H1 (cell line): Measurements from ENCODE around the gene GLB1L2. TPM values are rescaled to one million over a fixed set of nuclear protein-coding genes. Genes with fewer than 3 reads are reported as not detected.
A peak's percentile ranks its signal among the peaks of the same experiment; 100 is the strongest.

Experiments used
- CTCF ChIA-PET: fragments of 300-600 bp; sonication (Branson Sonifier 250); formaldehyde crosslinking; loops from one replicate; lab custom pipeline; 2021; ENCODE audit not compliant: partially characterized antibody; lab: Charles Lee
- POLR2A ChIA-PET: fragments of 300-600 bp; sonication (Branson Sonifier 250); formaldehyde crosslinking; loops from one replicate; lab custom pipeline; 2021; ENCODE audit warnings: inconsistent platforms; ENCODE audit not compliant: partially characterized antibody; lab: Charles Lee
- DNase-seq, 2 experiments: peaks; one replicate each; pipeline versions ENCODE4 v3.0.0 to v3.0.0-alpha.2; 2010 to 2022; ENCODE audit warnings: low spot score in 2 of 2, low read depth in 1 of 2, mixed read lengths in 1 of 2
- FAIRE-seq: peaks from 2 replicates; lab custom pipeline; 2011; peaks lifted over from hg19 to GRCh38; lab: Jason Lieb, UNC
- H2AFZ ChIP-seq: 2 replicates; pipeline ENCODE4 v1.8.1; 2012; ENCODE audit warnings: low read length, inconsistent platforms
- H2AK5ac ChIP-seq: 2 replicates; pipeline ENCODE4 v1.6.1; 2013; ENCODE audit warnings: low read depth, low read length
- H2BK120ac ChIP-seq: replicated peaks from 2 replicates; pipeline ENCODE3; 2013; ENCODE audit warnings: low read depth, low read length, inconsistent platforms
- H2BK12ac ChIP-seq: 2 replicates; pipeline ENCODE4 v1.6.1; 2013; ENCODE audit warnings: low read depth, low read length
- H2BK15ac ChIP-seq: 2 replicates; pipeline ENCODE4 v1.6.1; 2013; ENCODE audit warnings: low read length
- H2BK20ac ChIP-seq: 2 replicates; pipeline ENCODE4 v1.6.1; 2013; ENCODE audit warnings: low read length
- H2BK5ac ChIP-seq: 2 replicates; pipeline ENCODE4 v1.6.1; 2013; ENCODE audit warnings: low read depth, low read length
- H3K14ac ChIP-seq: 2 replicates; pipeline ENCODE4 v1.6.1; 2013; ENCODE audit warnings: inconsistent platforms; ENCODE audit not compliant: insufficient read length
- H3K18ac ChIP-seq: 2 replicates; pipeline ENCODE4 v1.6.1; 2013; ENCODE audit warnings: low read length; ENCODE audit errors: extremely low read depth
- H3K23ac ChIP-seq: 2 replicates; pipeline ENCODE4 v1.6.1; 2013; ENCODE audit warnings: inconsistent platforms; ENCODE audit not compliant: insufficient read length
- H3K23me2 ChIP-seq: 2 replicates; pipeline ENCODE4 v1.6.1; 2013; ENCODE audit warnings: low read depth, low read length
- H3K27ac ChIP-seq: 2 replicates; pipeline ENCODE4 v1.6.1; 2011; ENCODE audit warnings: low read depth, low read length, inconsistent platforms
- H3K27me3 ChIP-seq, 4 experiments: replicated peaks in 1 of 4; 1 replicate in 1 of 4; 2 replicates in 3 of 4; pipeline versions ENCODE4 v1.6.1 to v1.8.1; 2011 to 2013; ENCODE audit warnings: low read length in 3 of 4, mild to moderate bottlenecking in 3 of 4, inconsistent platforms in 2 of 4, mixed read lengths in 2 of 4, moderate library complexity in 1 of 4; ENCODE audit not compliant: control insufficient read depth in 3 of 4, insufficient read depth in 3 of 4; ENCODE audit errors: extremely low read depth in 1 of 4
- H3K36me3 ChIP-seq, 4 experiments: 2 replicates each; pipeline versions ENCODE4 v1.6.1 to v1.8.1; 2011 to 2013; ENCODE audit warnings: mild to moderate bottlenecking in 4 of 4, low read length in 3 of 4, moderate library complexity in 2 of 4, control low read depth in 1 of 4, inconsistent platforms in 1 of 4; ENCODE audit not compliant: insufficient read depth in 4 of 4, control insufficient read depth in 2 of 4
- H3K4ac ChIP-seq: replicated peaks from 2 replicates; pipeline ENCODE3; 2013; ENCODE audit warnings: low read length, low read depth, mixed read lengths, inconsistent platforms; ENCODE audit not compliant: insufficient read length
- H3K4me1 ChIP-seq, 4 experiments: replicated peaks in 1 of 4; 1 replicate in 1 of 4; 2 replicates in 3 of 4; pipeline versions ENCODE4 v1.6.1 to v1.8.1; 2011 to 2013; ENCODE audit warnings: low read length in 3 of 4, inconsistent platforms in 2 of 4, mixed read lengths in 1 of 4; ENCODE audit not compliant: insufficient read depth in 4 of 4, control insufficient read depth in 3 of 4
- H3K4me2 ChIP-seq, 2 experiments: 2 replicates each; pipeline versions ENCODE4 v1.6.1 to v1.8.1; 2011 to 2013; ENCODE audit warnings: low read depth in 2 of 2, low read length in 2 of 2, control low read depth in 1 of 2, inconsistent platforms in 1 of 2, mild to moderate bottlenecking in 1 of 2; ENCODE audit not compliant: insufficient read depth in 1 of 2
- H3K4me3 ChIP-seq, 4 experiments: fragments of 200-600, 300-600 bp in 1 of 4; sonication (generic), shearing (Covaris generic), sonication (Bioruptor Twin) in 1 of 4; 2 replicates each; pipeline versions ENCODE4 v1.5.1 to v1.8.1; 2011 to 2016; ENCODE audit warnings: low read length in 4 of 4, low read depth in 3 of 4, control low read depth in 2 of 4, inconsistent platforms in 2 of 4, mild to moderate bottlenecking in 2 of 4, mixed read lengths in 1 of 4, moderate library complexity in 1 of 4; ENCODE audit not compliant: insufficient read depth in 2 of 4; ENCODE audit errors: extremely low read depth in 1 of 4
- H3K56ac ChIP-seq: replicated peaks from 2 replicates; pipeline ENCODE3; 2013; ENCODE audit warnings: low read depth, mild to moderate bottlenecking, mixed read lengths, low read length, inconsistent platforms; ENCODE audit not compliant: insufficient read length
- H3K79me1 ChIP-seq: 2 replicates; pipeline ENCODE4 v1.6.1; 2013; ENCODE audit warnings: low read depth, low read length, control low read depth
- H3K79me2 ChIP-seq, 2 experiments: 2 replicates each; pipeline versions ENCODE4 v1.6.1 to v1.8.1; 2012 to 2013; ENCODE audit warnings: low read length in 2 of 2, mild to moderate bottlenecking in 2 of 2, inconsistent platforms in 1 of 2; ENCODE audit not compliant: insufficient read depth in 2 of 2, control insufficient read depth in 1 of 2
- H3K9ac ChIP-seq, 4 experiments: replicated peaks in 1 of 4; 1 replicate in 1 of 4; 2 replicates in 3 of 4; pipeline versions ENCODE4 v1.6.1 to v1.8.1; 2011 to 2013; ENCODE audit warnings: low read depth in 3 of 4, low read length in 3 of 4, control low read depth in 2 of 4, mild to moderate bottlenecking in 2 of 4, moderate library complexity in 2 of 4, inconsistent platforms in 1 of 4; ENCODE audit errors: extremely low read depth in 1 of 4
- H3K9me3 ChIP-seq, 2 experiments: 2 replicates each; pipeline versions ENCODE4 v1.6.1 to v1.8.1; 2012 to 2013; ENCODE audit warnings: mild to moderate bottlenecking in 2 of 2, moderate library complexity in 2 of 2, control low read depth in 1 of 2, inconsistent platforms in 1 of 2, low read depth in 1 of 2, low read length in 1 of 2, mixed read lengths in 1 of 2; ENCODE audit not compliant: insufficient read depth in 2 of 2
- H4K20me1 ChIP-seq, 2 experiments: replicated peaks in 1 of 2; 2 replicates each; pipeline versions ENCODE3 to v1.8.1; 2011 to 2013; ENCODE audit warnings: inconsistent platforms in 2 of 2, low read length in 2 of 2, mild to moderate bottlenecking in 1 of 2; ENCODE audit not compliant: insufficient read depth in 2 of 2, control insufficient read depth in 1 of 2
- H4K5ac ChIP-seq: 2 replicates; pipeline ENCODE4 v1.6.1; 2013; ENCODE audit warnings: low read length, low read depth, mixed read lengths, inconsistent platforms; ENCODE audit not compliant: insufficient read length
- H4K8ac ChIP-seq: 2 replicates; pipeline ENCODE4 v1.8.0; 2013; ENCODE audit warnings: mild to moderate bottlenecking, moderate library complexity, low read length, inconsistent platforms; ENCODE audit not compliant: insufficient read depth; ENCODE audit errors: extremely low read depth
- H4K91ac ChIP-seq: replicated peaks from 2 replicates; pipeline ENCODE3; 2013; ENCODE audit warnings: low read length, mixed read lengths, inconsistent platforms; ENCODE audit not compliant: insufficient read length
- GABPA ChIP-seq: IDR thresholded peaks from 2 replicates; pipeline ENCODE4 v1.6.1; 2011; ENCODE audit warnings: mild to moderate bottlenecking, low read length, moderate library complexity, borderline replicate concordance; ENCODE audit not compliant: insufficient read depth
- WGBS, 2 experiments: shearing (Covaris generic) in 1 of 2; methylation state at CpG; one replicate each; pipeline versions ENCODE4 v1.1.6 to v1.1.7; 2013 to 2015; ENCODE audit warnings: low lambda C conversion rate in 2 of 2, mixed read lengths in 2 of 2, inconsistent platforms in 1 of 2, low coverage in 1 of 2, missing lambda C conversion rate in 1 of 2; ENCODE audit not compliant: insufficient replicate concordance in 2 of 2, insufficient coverage in 1 of 2, insufficient read length in 1 of 2; ENCODE audit errors: extremely low coverage in 1 of 2, missing lambda C conversion rate in 1 of 2; 5-methylcytosine and 5-hydroxymethylcytosine counted together
- polyA plus RNA-seq, 7 experiments: library from polyadenylated mRNA; depleted of rRNA in 3 of 7; stranded (reverse) in 5 of 7; unstranded in 2 of 7; fragments of >200 nt in 5 of 7; fragments of 200-250 nt in 2 of 7; gene quantifications; 1 replicate in 5 of 7; 2 replicates in 1 of 7; 4 replicates in 1 of 7; pipeline versions ENCODE4 v1.2.1 to v1.2.3, GENCODE V29; 2011 to 2013; ENCODE audit warnings: missing spikeins in 2 of 7, mixed read lengths in 2 of 7
- total RNA-seq: library from RNA; stranded (reverse); fragmentation: NEBNext Ultra II Directional; extraction: Animal tissue kit (Norgen Biotek cat#: 25700); gene quantifications from 2 replicates; pipeline ENCODE4 v1.2.1, GENCODE V29; 2021

Gene GLB1L2
- total and polyA plus RNA-seq, 2 of the 8 experiments (the other 6 are each of a cell fraction or from before 2014, with no cell fraction given): 4.4 to 7.9 TPM

GRCh38 chr11:134416726-134417125, 84.9 kb downstream of the GLB1L2 start:
- Histone ChIP-seq H3K4me3 (no peak overlapping the region), H3K79me1 (no peaks in the 10 kb centered on the region), H3K4ac (no peak overlapping the region), H4K8ac (no peak overlapping the region), H3K23me2 (peaks cover 15% of the 10 kb centered on the region; the same call in 1 of the 2 replicates), H3K27me3 (peaks cover 0 to 2% (median 0%) of the 10 kb centered on the region in 4 experiments; a peak in 2 of 7 replicates), H3K79me2 (no peaks in the 10 kb centered on the region), H2BK120ac (no peak overlapping the region), H4K5ac (no peak overlapping the region), H3K56ac (no peak overlapping the region), H3K9ac (no peak overlapping the region), H3K27ac (no peak overlapping the region), H4K20me1 (peaks cover 4 to 8% of the 10 kb centered on the region in 2 experiments), H3K36me3 (no peaks in the 10 kb centered on the region), H3K23ac (no peak overlapping the region), H2BK20ac (peak overlapping the region; percentile 48; the same call in 1 of the 2 replicates), H3K4me1 (peaks cover 8 to 28% (median 17%) of the 10 kb centered on the region in 4 experiments), H2BK12ac (no peak overlapping the region), H3K4me2 (no peak overlapping the region), H2BK5ac (no peak overlapping the region), H3K9me3 (no peaks in the 10 kb centered on the region), H2AK5ac (0 out of 2 replicates have a peak overlapping the region, but pooled peaks have one; percentile 75), H2AFZ (no peak overlapping the region), H3K14ac (no peak overlapping the region), H4K91ac (no peak overlapping the region), H3K18ac (no peak overlapping the region), H2BK15ac (0 out of 2 replicates have a peak overlapping the region, but pooled peaks have one; percentile 46)
- ChIA-PET POLR2A (no interaction called here), CTCF (interaction anchor here (0.6 kb wide), 1 partner anchor 117 kb away, joined by 3 read pairs; no protein-coding TSS in a partner anchor)
- WGBS, 2 experiments: 83% methylated on average over 10 of the region's 10 CpGs; no CpG with 5 or more reads in 1 of the 2 experiments
- TF ChIP-seq GABPA: no peak
- DNase-seq: no peak
- FAIRE-seq: no peak
